Mucosa of rectum (tissue), 2 donors: Measurements from ENCODE around the gene TNRC18.

Experiments used
- H3K27ac ChIP-seq, 2 donors: one replicate each; pipeline ENCODE4 v1.7.0; 2013; ENCODE audit warnings: inconsistent platforms in 2 of 2, low read depth in 2 of 2, low read length in 2 of 2
- H3K27me3 ChIP-seq, 2 donors: one replicate each; pipeline ENCODE4 v1.7.0; 2013; ENCODE audit warnings: low read length in 2 of 2; ENCODE audit not compliant: control insufficient read depth in 2 of 2, insufficient read depth in 2 of 2
- H3K36me3 ChIP-seq, 2 donors: one replicate each; pipeline ENCODE4 v1.7.0; 2013; ENCODE audit warnings: low read length in 2 of 2; ENCODE audit not compliant: control insufficient read depth in 2 of 2, insufficient read depth in 2 of 2
- H3K4me1 ChIP-seq, 2 donors: one replicate each; pipeline ENCODE4 v1.7.0; 2013; ENCODE audit warnings: low read length in 2 of 2, mild to moderate bottlenecking in 1 of 2; ENCODE audit not compliant: control insufficient read depth in 2 of 2, insufficient read depth in 2 of 2
- H3K4me3 ChIP-seq, 2 donors: one replicate each; pipeline ENCODE4 v1.7.0; 2013; ENCODE audit warnings: low read length in 2 of 2
- H3K9ac ChIP-seq, 2 donors: one replicate each; pipeline ENCODE4 v1.7.0; 2013; ENCODE audit warnings: low read length in 2 of 2, low read depth in 1 of 2, mild to moderate bottlenecking in 1 of 2
- H3K9me3 ChIP-seq, 2 donors: one replicate each; pipeline ENCODE4 v1.7.0; 2013; ENCODE audit warnings: low read length in 2 of 2; ENCODE audit not compliant: control insufficient read depth in 2 of 2
- donor health status: healthy.
- donor health status: Normal muscosa, but diverticular disease.

Gene TNRC18

DNA sequence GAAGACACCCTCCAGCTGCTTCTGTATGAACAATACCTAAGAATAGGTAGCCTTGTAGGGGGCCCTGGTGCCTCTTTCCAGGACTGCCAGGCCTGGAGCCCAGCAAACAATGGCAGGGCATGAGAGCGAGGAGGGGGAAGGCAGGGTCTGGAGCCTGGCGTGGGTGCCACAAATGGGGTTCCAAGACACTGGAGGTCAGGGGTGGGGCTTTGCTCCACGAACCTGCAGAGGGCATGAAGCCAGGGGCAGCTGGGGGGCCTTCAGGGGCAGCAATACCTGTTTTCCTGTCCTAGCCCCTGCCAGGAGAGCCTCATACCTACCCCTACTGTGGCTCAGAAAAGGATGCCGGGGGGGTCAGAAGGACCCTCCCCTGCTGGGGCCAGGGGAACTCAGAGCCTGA, 79.3 kb downstream of the TNRC18 start:
- Histone ChIP-seq H3K9ac (no peak overlapping the region), H3K4me1 (no peaks in the 10 kb centered on the region), H3K27me3 (no peaks in the 10 kb centered on the region), H3K36me3 (peaks cover 45 to 54% of the 10 kb centered on the region in 2 donors), H3K9me3 (peaks cover 0 to 3% of the 10 kb centered on the region in 2 donors), H3K27ac (no peak overlapping the region), H3K4me3 (no peak overlapping the region)

DNA sequence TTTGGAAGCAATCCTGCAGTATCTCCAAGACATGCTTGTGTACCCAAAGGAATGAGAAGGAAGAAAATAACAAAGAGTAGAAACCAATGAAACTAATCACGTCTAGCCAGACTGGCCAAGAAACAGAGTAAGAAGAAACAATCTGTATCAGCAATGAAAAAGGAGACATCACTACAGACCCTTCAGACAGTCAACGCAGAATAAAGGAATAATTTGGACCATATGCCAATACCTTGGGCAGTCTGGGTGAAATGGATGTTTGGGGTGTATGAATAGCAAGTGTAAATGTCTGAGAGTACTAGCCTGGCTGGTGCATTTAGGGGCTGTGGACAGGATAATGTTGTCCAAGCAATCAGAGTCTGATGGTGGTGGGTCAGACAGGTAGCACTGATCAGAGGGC, 79.8 kb downstream of the TNRC18 start:
- H3K36me3 ChIP-seq = peaks cover 44 to 51% of the 10 kb centered on the region in 2 donors
- no peak overlapping the region for H3K27ac ChIP-seq
- no peak overlapping the region for H3K4me3 ChIP-seq
- H3K9me3 ChIP-seq = peaks cover 0 to 3% of the 10 kb centered on the region in 2 donors
- H3K27me3 ChIP-seq = no peaks in the 10 kb centered on the region
- H3K9ac ChIP-seq = no peak overlapping the region
- H3K4me1 ChIP-seq = no peaks in the 10 kb centered on the region

DNA sequence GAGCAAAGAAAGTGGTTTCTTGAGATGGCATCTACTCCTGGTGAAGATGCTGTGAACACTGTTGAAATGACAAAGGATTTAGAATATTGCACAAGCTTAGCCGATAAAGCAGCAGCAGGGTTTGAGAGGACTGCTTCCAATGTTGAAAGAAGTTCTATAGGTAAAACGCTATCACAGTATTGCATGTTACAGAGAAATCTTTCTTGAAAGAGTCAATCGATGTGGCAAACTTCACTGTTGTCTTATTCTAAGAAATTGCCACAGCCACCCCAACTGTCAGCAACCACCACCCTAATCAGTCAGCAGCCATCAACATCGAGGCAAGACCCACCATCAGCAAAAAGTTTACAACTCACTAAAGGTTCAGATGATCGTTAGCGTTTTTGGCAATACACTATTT, 81.0 kb downstream of the TNRC18 start:
- H3K4me3 ChIP-seq = no peak overlapping the region
- H3K27me3 ChIP-seq = no peaks in the 10 kb centered on the region
- H3K9me3 ChIP-seq = peaks cover 0 to 3% of the 10 kb centered on the region in 2 donors
- no peak overlapping the region for H3K27ac ChIP-seq
- H3K4me1 ChIP-seq = no peaks in the 10 kb centered on the region
- H3K9ac ChIP-seq = no peak overlapping the region
- H3K36me3 ChIP-seq = peaks cover 48% of the 10 kb centered on the region in 2 donors

DNA sequence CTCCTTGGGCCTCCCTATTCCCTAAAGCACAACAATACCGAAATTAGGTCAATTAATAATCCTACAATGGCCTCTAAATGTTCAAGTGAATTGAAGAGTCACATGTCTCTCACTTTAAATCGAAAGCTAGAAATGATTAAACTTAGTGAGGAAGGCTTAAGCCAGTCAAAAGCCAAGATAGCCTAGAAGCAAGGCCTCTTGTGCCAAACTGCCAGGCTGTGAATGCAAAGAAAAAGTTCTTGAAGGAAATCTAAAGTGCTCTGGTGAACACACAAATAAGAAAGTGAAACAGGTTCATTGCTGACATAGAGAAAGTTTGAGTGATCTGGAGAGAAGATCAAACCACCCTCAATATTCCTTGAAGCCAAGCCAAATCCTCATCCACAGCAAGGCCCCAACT, 83.7 kb downstream of the TNRC18 start:
- peaks cover 0 to 3% of the 10 kb centered on the region in 2 donors for H3K9me3 ChIP-seq
- no peak overlapping the region for H3K27ac ChIP-seq
- H3K9ac ChIP-seq = no peak overlapping the region
- peaks cover 48 to 53% of the 10 kb centered on the region in 2 donors for H3K36me3 ChIP-seq
- no peaks in the 10 kb centered on the region for H3K4me1 ChIP-seq
- no peak overlapping the region for H3K4me3 ChIP-seq
- H3K27me3 ChIP-seq = no peaks in the 10 kb centered on the region

DNA sequence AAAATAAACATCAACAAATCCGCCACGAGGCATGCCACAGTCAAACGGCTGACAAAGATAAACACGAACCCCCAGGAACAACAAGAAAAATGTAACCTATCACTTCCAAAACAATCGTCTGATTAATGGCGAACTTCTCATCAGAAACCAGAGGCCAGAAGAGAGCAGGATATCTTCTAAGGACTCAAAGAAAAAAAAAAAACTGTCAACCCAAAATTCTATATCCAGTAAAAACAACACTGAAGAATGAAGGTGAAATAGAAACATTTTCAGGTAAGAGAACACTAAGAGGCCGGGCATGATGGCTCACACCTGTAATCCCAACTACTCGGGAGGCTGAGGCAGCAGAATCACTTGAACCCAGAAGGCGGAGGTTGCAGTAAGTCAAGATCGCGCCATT, 86.6 kb downstream of the TNRC18 start:
- Histone ChIP-seq H3K9me3 (no peaks in the 10 kb centered on the region), H3K27ac (no peak overlapping the region), H3K4me1 (peaks cover 6 to 14% of the 10 kb centered on the region in 2 donors), H3K27me3 (no peaks in the 10 kb centered on the region), H3K9ac (no peak overlapping the region), H3K36me3 (peaks cover 38 to 49% of the 10 kb centered on the region in 2 donors), H3K4me3 (no peak overlapping the region)

DNA sequence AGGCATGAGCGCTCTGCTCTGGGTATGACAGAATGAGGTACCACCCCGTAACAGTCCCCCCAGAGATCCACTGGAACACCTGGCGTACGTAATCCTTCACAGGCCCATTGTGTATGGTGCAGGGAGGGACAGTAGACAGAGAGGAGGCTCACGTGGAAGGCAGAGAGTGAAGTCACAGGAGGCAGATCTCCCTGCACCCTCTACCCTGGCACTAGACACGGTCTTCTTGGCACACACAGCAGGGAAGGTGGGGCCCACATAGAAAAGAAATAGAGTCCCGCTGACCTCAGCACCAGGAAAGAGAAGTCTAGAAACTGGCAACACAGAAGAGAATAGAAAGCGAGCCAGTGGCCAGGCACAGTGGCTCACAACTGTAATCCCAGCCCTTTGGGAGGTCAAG, 89.0 kb downstream of the TNRC18 start:
- Histone ChIP-seq H3K9ac (no peak overlapping the region), H3K27me3 (no peaks in the 10 kb centered on the region), H3K4me3 (no peak overlapping the region), H3K9me3 (no peaks in the 10 kb centered on the region), H3K27ac (no peak overlapping the region), H3K4me1 (peaks cover 6 to 14% of the 10 kb centered on the region in 2 donors), H3K36me3 (peaks cover 46 to 54% of the 10 kb centered on the region in 2 donors)

DNA sequence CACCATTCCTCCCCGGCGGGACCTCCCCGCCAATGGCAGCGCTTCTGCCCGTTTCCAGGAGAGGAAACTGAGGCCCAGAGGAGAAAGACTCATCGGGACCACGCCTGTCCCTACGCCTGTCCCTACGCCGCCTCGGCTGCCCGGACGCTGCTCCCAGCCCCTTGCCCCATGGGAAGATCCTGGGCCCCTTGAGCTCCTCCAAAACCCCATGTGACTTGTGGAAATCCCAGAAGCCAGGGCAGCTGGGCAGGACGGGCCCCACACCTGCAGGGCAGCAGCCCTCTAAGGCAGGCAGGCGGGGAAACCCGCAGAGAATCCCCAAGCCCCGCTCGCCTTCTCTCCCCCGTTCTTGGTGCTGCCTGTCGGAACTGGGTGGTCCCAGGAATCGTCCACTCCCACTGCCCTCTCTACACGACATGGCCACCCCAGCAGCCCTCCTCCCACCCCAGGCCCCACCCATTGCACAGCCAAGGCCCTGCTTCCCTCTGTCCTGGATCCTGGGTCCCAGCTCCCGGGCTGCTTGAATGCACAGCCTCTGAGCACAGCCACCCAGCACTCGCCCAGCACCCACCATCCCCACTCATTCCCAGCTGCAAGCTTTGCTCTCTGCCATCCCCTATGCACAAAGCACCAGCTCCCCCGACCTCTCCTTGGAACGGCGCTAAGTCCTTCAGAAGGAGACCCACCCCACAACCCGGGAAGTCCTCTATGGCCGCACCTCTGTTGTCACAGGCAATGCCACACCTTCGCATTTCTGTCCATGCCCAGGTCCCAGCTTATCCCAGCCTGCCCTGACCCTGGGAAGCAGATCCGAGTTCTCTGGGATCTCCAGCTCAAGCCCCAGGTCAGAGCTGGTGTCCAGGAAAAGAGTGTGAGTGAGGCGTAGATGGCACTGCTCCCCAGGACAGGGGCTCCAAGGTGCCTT, 90.3 kb downstream of the TNRC18 start:
- Histone ChIP-seq H3K4me1 (peaks cover 6 to 14% of the 10 kb centered on the region in 2 donors), H3K9me3 (no peaks in the 10 kb centered on the region), H3K27ac (peak overlapping the region in 1 of 2 donors; percentile 53), H3K27me3 (no peaks in the 10 kb centered on the region), H3K4me3 (no peak overlapping the region), H3K9ac (no peak overlapping the region), H3K36me3 (peaks cover 45 to 50% of the 10 kb centered on the region in 2 donors)

DNA sequence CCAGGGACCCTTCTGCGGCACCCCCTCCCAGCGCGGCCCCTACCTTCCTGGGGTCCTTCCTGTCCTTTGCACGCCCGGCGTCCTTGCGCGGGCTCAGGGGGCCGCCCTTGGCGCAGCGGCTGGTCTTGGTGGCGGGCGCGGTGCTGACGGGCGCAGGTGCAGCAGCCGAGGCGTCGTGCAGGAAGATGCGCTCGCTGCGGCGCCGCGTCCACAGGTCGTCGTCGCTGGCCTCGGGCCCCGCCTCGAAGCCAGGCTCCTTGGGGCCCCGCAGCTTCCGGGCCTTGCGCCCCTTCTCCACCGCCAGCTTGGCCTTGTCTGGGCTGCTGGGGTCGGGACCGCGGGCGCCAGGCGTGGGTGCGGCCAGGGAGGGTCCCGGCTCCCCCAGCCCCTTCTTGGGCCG, 91.1 kb downstream of the TNRC18 start:
- Histone ChIP-seq H3K4me3 (no peak overlapping the region), H3K27ac (no peak overlapping the region), H3K4me1 (peaks cover 6 to 14% of the 10 kb centered on the region in 2 donors), H3K9ac (no peak overlapping the region), H3K36me3 (peaks cover 42 to 48% of the 10 kb centered on the region in 2 donors), H3K9me3 (no peaks in the 10 kb centered on the region), H3K27me3 (no peaks in the 10 kb centered on the region)

DNA sequence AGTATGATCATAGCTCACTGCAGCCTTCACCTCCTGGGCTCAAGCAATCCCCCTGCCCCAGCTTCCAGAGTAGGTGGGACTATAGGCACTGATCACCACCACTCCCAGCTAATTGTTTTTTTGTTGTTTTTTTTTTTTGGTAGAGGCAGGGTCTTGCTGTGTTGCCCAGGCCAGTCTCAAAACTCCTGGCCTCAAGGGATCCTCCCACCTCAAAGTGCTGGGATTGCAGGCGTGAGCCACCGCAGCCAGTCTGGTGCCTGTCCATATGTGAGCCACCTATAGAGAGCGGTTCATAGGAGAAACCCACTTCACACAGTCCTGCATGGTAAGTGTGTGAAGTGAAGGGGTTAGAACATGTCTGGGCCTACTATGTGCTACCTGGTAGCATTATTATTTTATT, 93.3 kb downstream of the TNRC18 start:
- H3K27ac ChIP-seq = no peak overlapping the region
- peaks cover 6 to 14% of the 10 kb centered on the region in 2 donors for H3K4me1 ChIP-seq
- H3K9ac ChIP-seq = no peak overlapping the region
- no peaks in the 10 kb centered on the region for H3K27me3 ChIP-seq
- H3K4me3 ChIP-seq = no peak overlapping the region
- peaks cover 39 to 41% of the 10 kb centered on the region in 2 donors for H3K36me3 ChIP-seq
- no peaks in the 10 kb centered on the region for H3K9me3 ChIP-seq

DNA sequence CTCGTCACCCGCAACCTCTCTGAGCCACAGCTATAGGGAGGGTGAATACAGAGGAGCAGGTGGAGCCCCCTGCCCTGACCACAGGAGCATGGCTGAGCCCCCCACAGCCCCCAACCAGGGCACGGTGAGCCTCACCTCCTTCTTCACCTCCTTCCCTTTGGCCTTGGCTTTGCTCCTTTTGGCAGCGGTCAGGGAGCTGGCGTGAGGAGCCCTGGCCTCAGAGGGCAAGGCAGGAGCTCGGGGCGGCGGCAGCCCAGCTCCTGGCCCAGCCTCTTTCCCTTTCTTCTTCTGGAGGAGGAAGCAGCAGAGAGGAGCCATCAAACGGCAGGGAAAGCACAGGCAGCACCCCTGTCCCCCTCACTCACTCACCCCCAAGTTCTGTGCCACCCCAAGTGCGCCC, 98.7 kb downstream of the TNRC18 start:
- no peak overlapping the region for H3K4me3 ChIP-seq
- no peaks in the 10 kb centered on the region for H3K27me3 ChIP-seq
- no peak overlapping the region for H3K27ac ChIP-seq
- H3K36me3 ChIP-seq = peaks cover 47 to 49% of the 10 kb centered on the region in 2 donors
- H3K4me1 ChIP-seq = no peaks in the 10 kb centered on the region
- no peaks in the 10 kb centered on the region for H3K9me3 ChIP-seq
- no peak overlapping the region for H3K9ac ChIP-seq
